AG04450 (cell line): ENCODE results near the gene NRL. TPM values are rescaled to one million over a fixed set of nuclear protein-coding genes. Genes with fewer than 3 reads are reported as not detected.

ENCODE experiments used
- CTCF ChIA-PET: fragments of 300-600, 350-600 bp; formaldehyde crosslinking; extraction: SDS; loops from one replicate; lab custom pipeline; 2022; ENCODE audit warnings: antibody characterized with exemption, inconsistent platforms; lab: Charles Lee
- POLR2A ChIA-PET: fragments of 350-600 bp; formaldehyde crosslinking; extraction: SDS; loops from one replicate; lab custom pipeline; 2021; ENCODE audit warnings: antibody characterized with exemption, inconsistent platforms; lab: Yijun Ruan, JAX
- DNase-seq: peaks from one replicate; pipeline ENCODE4 v3.0.0-alpha.2; 2011; ENCODE audit warnings: low read depth, low spot score
- H3K27ac ChIP-seq: one replicate; pipeline ENCODE4 v1.5.1; 2012; ENCODE audit warnings: low read depth, low read length, control low read depth
- H3K27me3 ChIP-seq: one replicate; pipeline ENCODE4 v1.6.0; 2012; ENCODE audit warnings: low read length; ENCODE audit not compliant: control insufficient read depth, insufficient read depth
- H3K4me3 ChIP-seq: 2 replicates; pipeline ENCODE4 v1.5.1; 2011; ENCODE audit warnings: mild to moderate bottlenecking, low read depth, low read length, control low read depth
- H3K9me3 ChIP-seq: 2 replicates; pipeline ENCODE4 v1.5.1; 2012; ENCODE audit warnings: low read length; ENCODE audit not compliant: control insufficient read depth, insufficient read depth
- CTCF ChIP-seq: IDR thresholded peaks from 2 replicates; pipeline ENCODE4 v1.5.1; 2011; ENCODE audit warnings: low read depth, low read length, control low read depth, inconsistent platforms
- polyA plus RNA-seq: library from polyadenylated mRNA; depleted of rRNA; stranded (reverse); fragments of >200 nt; gene quantifications from 2 replicates; pipeline ENCODE4 v1.2.3, GENCODE V29; 2011

The NRL gene
- polyA plus RNA-seq, 1 experiment = 0.41 TPM

GRCh38 chr14:24141097-24141880, 26.5 kb upstream of the NRL start, which contains the start of gene EMC9:
TSS of gene EMC9 (minus strand) at chr14:24141591. CDS start at chr14:24141304, 287 bp downstream.
- H3K27me3 ChIP-seq = no peaks in the 10 kb centered on the region
- peak; percentile 97 for DNase-seq
- H3K4me3 ChIP-seq = peak within 1 kb of the TSS; percentile 95
- POLR2A ChIA-PET = interaction anchor here (0.6 to 1.2 kb wide), 9 partner anchors 20 to 164 kb away, joined by 3 to 12 read pairs (median 3); partner anchors contain the start of genes DCAF11, IRF9, NRL and TINF2
- no peaks in the 10 kb centered on the region for H3K9me3 ChIP-seq
- H3K27ac ChIP-seq = peak within 1 kb of the TSS; percentile 81
- peak; percentile 48 for TF ChIP-seq CTCF
- CTCF ChIA-PET = interaction anchor here (0.5 to 1.3 kb wide), 10 partner anchors 20 to 1827 kb away, joined by 3 to 5 read pairs (median 4); partner anchors contain the start of gene IRF9

GRCh38 chr14:24139272-24139934, 24.7 kb upstream of the NRL start:
- POLR2A ChIA-PET = interaction anchor here (0.8 to 1.4 kb wide), 2 partner anchors 25 kb away, joined by 3 to 6 read pairs; partner anchors contain the start of genes DCAF11 and NRL
- Histone ChIP-seq H3K27ac (no peak overlapping the region), H3K27me3 (no peaks in the 10 kb centered on the region), H3K9me3 (no peaks in the 10 kb centered on the region), H3K4me3 (peak overlapping the region; percentile 25; the same call in 1 of the 2 replicates)
- TF ChIP-seq CTCF = no peak
- DNase-seq = no peak
- CTCF ChIA-PET = no interaction called here

GRCh38 chr14:24138396-24139271, 23.9 kb upstream of the NRL start:
- CTCF ChIA-PET = interaction anchor here (1.7 kb wide), 1 partner anchor 30 kb away, joined by 5 read pairs; no protein-coding TSS in a partner anchor
- Histone ChIP-seq H3K9me3 (no peaks in the 10 kb centered on the region), H3K4me3 (no peak overlapping the region), H3K27me3 (no peaks in the 10 kb centered on the region), H3K27ac (no peak overlapping the region)
- POLR2A ChIA-PET = interaction anchor here (1.4 to 1.5 kb wide), 2 partner anchors 9 to 24 kb away, joined by 6 to 7 read pairs; partner anchors contain the start of genes DCAF11, NRL and RNF31
- TF ChIP-seq CTCF = no peak
- no peak for DNase-seq

- no peaks in the 10 kb centered on the region for H3K27me3 ChIP-seq
- no peak for DNase-seq
- TF ChIP-seq CTCF = no peak
- H3K4me3 ChIP-seq = no peak overlapping the region
- ChIA-PET POLR2A (interaction anchor here (1.4 to 1.5 kb wide), 2 partner anchors 10 to 23 kb away, joined by 6 to 7 read pairs; partner anchors contain the start of genes DCAF11, NRL and RNF31), CTCF (interaction anchor here (0.7 to 2.4 kb wide), 3 partner anchors 8 to 29 kb away, joined by 3 to 11 read pairs (median 5); partner anchors contain the start of gene IRF9)
- H3K27ac ChIP-seq = no peak overlapping the region
- no peaks in the 10 kb centered on the region for H3K9me3 ChIP-seq
Observed at GRCh38 chr14:24137529-24138395, 23.0 kb upstream of the NRL start.
